BE2C (cell line): ENCODE results near the gene DMPK.

Experiments used
- DNase-seq: peaks from one replicate; pipeline ENCODE4 v3.0.0-alpha.2; 2020
- H3K27me3 ChIP-seq: fragments of 250-450 bp; sonication (Bioruptor Pico); 2 replicates; pipeline ENCODE4 v1.5.1; 2020; ENCODE audit warnings: mild to moderate bottlenecking
- H3K36me3 ChIP-seq: fragments of 250-450 bp; sonication (Bioruptor Pico); 2 replicates; pipeline ENCODE4 v1.5.1; 2020; ENCODE audit warnings: mild to moderate bottlenecking
- H3K4me1 ChIP-seq: fragments of 250-450 bp; sonication (Bioruptor Pico); 2 replicates; pipeline ENCODE4 v1.5.1; 2020
- H3K4me3 ChIP-seq: 2 replicates; pipeline ENCODE4 v1.5.1; 2011; ENCODE audit warnings: low read depth, low read length
- H3K9me3 ChIP-seq: fragments of 250-450 bp; sonication (Bioruptor Pico); 2 replicates; pipeline ENCODE4 v1.5.1; 2020
- TF ChIP-seq, protein P1 (sequence below): IDR thresholded peaks from 2 replicates; pipeline ENCODE4 v1.5.1; 2012; ENCODE audit warnings: mild to moderate bottlenecking, low read depth, low read length

The DMPK gene

DNA sequence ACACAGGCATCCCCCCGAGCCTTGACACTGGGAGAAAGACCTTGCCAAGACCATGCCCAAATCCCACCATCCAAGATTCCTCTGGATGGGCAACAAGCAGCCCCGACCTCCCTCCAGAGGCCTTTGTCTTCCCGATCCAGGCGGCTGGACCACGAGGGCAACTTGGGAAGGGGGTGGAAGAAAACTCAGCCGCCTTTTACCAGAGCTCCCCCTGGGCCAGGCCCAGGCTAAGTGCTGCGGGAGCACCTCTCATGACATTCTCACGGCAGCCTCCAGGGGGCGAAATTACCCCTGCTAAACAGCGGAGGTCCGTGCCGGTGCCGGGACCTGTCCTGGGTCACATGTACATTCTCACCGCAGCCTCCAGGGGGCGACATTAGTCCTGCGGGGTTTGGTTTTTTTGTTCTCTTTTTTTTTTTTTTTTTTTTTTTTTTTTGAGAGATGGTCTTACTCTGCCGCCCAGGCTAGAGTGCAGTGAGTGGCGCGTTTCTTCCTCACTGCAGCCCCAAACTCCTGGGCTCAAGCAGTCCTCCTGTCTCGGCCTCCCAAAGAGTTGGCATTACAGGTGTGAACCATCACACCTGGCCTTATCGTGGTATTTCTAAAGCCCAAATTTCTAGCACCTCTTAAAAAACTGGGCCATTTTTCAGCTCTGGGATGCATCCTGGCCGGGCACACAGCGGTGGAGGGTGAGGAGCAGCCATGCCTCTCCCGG is 34.9 kb upstream of the DMPK start:
- Histone ChIP-seq H3K36me3 (peaks cover 6% of the 10 kb centered on the region; the same call in 1 of the 2 replicates), H3K27me3 (no peaks in the 10 kb centered on the region), H3K4me3 (no peak overlapping the region), H3K9me3 (no peaks in the 10 kb centered on the region), H3K4me1 (no peaks in the 10 kb centered on the region; the same call in 1 of the 2 replicates)
- peak; percentile 97 for DNase-seq
- TF ChIP-seq, protein P1, sequence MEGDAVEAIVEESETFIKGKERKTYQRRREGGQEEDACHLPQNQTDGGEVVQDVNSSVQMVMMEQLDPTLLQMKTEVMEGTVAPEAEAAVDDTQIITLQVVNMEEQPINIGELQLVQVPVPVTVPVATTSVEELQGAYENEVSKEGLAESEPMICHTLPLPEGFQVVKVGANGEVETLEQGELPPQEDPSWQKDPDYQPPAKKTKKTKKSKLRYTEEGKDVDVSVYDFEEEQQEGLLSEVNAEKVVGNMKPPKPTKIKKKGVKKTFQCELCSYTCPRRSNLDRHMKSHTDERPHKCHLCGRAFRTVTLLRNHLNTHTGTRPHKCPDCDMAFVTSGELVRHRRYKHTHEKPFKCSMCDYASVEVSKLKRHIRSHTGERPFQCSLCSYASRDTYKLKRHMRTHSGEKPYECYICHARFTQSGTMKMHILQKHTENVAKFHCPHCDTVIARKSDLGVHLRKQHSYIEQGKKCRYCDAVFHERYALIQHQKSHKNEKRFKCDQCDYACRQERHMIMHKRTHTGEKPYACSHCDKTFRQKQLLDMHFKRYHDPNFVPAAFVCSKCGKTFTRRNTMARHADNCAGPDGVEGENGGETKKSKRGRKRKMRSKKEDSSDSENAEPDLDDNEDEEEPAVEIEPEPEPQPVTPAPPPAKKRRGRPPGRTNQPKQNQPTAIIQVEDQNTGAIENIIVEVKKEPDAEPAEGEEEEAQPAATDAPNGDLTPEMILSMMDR = peak; percentile 96

DNA sequence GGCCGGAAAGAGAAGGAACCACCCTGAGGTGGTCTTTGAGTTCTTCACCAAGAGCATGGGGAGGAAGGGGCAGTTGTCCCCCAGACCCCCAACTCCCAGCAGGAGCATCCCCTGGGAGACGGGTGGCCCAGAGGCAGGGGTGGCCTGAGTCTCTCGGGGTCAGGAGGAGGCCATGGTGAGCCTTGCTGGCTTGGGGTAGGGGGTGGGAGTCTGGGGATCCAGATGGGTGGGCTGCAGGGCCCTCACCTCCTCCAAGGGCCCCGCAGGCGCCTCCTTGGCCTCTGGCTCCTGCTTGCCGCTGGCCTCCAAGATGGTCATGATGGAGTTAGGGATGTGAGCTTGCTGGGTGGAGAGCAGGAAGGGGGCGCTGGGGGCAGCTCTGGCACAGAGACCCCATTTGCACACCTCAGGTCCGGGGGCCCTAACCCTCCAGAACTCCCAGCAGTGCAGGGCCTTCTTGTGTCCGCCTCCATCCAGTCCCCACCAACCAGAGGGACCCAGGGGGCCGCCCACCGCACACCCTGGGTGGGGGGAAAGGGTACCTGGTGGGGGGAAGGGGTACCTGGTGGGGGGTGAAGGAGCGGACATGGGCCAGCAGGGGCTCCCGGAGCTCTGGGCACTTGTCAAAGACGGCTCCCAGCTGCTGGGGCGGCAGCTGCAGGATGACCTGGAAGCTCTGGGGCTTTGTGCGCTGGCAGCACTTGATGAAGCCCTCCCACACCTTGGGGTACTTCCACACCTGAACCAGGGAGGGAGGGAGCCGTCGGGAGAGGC is 34.1 kb upstream of the DMPK start:
- DNase-seq = peak; percentile 24
- TF ChIP-seq, protein P1 = no peak
- Histone ChIP-seq H3K36me3 (peaks cover 3% of the 10 kb centered on the region; the same call in 1 of the 2 replicates), H3K4me1 (no peaks in the 10 kb centered on the region; the same call in 1 of the 2 replicates), H3K4me3 (no peak overlapping the region), H3K27me3 (no peaks in the 10 kb centered on the region), H3K9me3 (no peaks in the 10 kb centered on the region)

DNA sequence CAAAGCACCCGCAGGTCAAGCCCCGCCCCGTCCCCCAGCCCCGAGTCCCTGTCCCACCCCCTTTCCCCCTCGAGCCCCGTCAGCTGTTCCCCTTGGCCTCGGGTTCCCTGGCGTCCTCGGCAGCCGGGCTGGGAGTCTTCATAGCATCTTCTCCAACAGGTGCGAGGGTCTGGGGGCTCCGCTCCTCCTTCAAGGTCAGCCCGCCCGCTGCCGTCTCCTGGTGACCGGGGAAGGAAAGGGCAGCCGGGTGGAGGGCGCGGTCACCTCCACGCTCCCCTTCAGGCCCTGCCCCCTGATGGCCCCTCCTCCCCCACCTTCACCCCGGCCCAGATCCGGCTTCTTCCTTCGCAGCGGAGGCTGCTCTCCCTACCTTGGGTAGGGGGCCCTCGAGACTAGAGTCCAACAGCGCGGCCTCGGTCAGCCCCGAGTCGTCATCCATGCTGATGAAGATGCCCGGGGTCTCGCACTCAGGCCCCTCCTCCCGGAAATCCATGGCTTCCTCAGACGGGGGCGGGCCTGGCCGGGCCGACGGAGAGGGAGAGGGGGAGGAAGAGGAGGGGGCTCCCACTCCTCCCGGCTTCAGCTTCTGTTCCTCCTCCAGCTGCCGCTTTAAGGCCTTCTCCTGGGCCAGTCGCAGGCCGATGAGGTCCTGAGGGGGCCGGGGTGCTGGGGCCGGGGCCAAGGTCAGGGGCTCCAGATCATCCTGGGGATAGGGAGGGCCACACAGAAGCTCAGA is 33.4 kb upstream of the DMPK start:
- Histone ChIP-seq H3K27me3 (no peaks in the 10 kb centered on the region), H3K36me3 (no peaks in the 10 kb centered on the region), H3K4me1 (no peaks in the 10 kb centered on the region; the same call in 1 of the 2 replicates), H3K4me3 (no peak overlapping the region), H3K9me3 (no peaks in the 10 kb centered on the region)
- TF ChIP-seq, protein P1 = no peak
- no peak for DNase-seq

DNA sequence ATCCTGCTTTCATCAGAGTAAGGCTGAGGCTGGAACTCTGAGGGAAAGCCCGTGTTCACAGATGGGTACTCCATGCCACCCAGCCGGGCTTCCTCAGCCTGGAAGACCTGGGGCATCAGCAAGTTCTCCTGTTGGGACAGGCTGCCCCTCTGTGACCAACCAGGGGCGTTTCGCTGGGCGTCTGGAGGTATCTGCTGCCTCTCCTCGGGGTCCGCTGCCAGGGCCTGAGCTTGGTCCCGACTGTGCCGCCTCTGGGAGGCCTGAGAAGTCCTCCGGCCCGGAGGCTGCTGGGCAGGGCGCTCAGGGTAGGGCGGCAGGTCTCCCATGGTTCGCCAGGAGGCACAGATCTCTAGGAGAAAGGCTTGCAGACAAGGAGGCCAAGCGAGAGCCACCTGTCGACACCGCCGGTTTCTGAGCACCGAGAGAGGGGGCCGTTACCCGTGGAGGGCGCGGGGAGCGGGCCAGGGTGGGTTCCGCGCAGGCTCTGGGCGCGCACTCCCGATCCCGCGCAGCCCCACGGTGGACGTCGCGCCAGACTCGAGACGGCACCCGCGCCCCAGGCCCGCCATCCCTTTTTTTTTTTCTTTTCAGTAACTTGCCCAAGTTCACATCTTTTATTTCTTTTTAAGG is 32.7 kb upstream of the DMPK start, which contains the start of gene RSPH6A:
RSPH6A (minus strand) TSS at position 458 of the 630 bp plus-strand sequence; CDS start at position 326, 132 bp downstream.
- H3K4me3 ChIP-seq = no peak within 1 kb of the TSS
- no peaks in the 10 kb centered on the region for H3K36me3 ChIP-seq
- H3K9me3 ChIP-seq = no peaks in the 10 kb centered on the region
- no peaks in the 10 kb centered on the region; the same call in 1 of the 2 replicates for H3K4me1 ChIP-seq
- TF ChIP-seq, protein P1 = no peak
- no peaks in the 10 kb centered on the region for H3K27me3 ChIP-seq
- peak; percentile 16 for DNase-seq

DNA sequence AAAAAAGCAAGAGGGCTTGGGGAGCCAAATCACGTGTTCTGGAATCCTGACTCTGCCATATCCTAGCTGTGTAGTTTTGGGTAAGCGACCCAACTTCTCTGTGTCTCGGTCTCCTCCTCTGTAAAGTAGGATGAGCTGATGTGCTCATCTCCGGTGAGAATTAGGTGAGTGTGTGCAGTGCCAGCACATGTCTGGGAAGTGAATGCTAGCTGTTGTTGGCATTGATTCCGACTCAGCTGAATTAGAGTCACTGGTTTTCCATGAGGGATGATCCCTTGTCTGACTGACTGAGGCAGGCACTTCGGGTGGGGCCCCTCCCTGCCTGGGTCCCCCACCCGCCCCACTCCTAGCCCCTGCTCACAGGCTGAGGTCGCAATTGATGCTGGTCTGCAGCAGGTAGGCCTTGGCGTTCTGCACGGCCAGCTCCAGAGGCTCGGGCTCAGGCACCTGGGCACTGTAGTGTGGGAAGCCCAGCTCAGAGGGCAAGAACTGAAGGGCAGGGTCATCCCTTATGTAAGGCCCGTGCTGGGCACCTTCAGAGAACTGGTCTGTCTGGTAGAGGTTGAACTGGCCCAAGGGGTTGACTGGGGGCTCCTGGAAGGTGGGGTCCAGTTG is 32.0 kb upstream of the DMPK start:
- Histone ChIP-seq H3K4me1 (no peaks in the 10 kb centered on the region; the same call in 1 of the 2 replicates), H3K9me3 (no peaks in the 10 kb centered on the region), H3K27me3 (no peaks in the 10 kb centered on the region), H3K36me3 (no peaks in the 10 kb centered on the region), H3K4me3 (no peak overlapping the region)
- no peak for DNase-seq
- TF ChIP-seq, protein P1 = no peak
